Erythroblast (primary cell): ENCODE measurements around the gene C7orf33.

Source experiments
- GATA1 ChIP-seq: IDR thresholded peaks from 2 replicates; pipeline ENCODE4 v1.6.1; 2011; ENCODE audit warnings: low read depth, mild to moderate bottlenecking, control low read depth, low read length, moderate library complexity
- POLR2A ChIP-seq: IDR thresholded peaks from 2 replicates; pipeline ENCODE4 v1.6.1; 2011; ENCODE audit warnings: mild to moderate bottlenecking, low read length

GRCh38 chr7:148558914-148559313, 31.7 kb upstream of the C7orf33 start:
- TF ChIP-seq POLR2A, result no peak
- no peak for TF ChIP-seq GATA1
